Spleen (tissue), 11 donors: ENCODE results near the gene MCRIP1. TPM values are rescaled to one million over a fixed set of nuclear protein-coding genes. Genes with fewer than 3 reads are reported as not detected.

ENCODE experiments used
- DNase-seq: peaks from one replicate; pipeline ENCODE4 v3.0.0-alpha.2; 2020
- H3K27ac ChIP-seq, 8 donors: fragments of 200-600 bp; sonication (generic) in 7 of 8; 1 replicate in 4 of 8; 2 replicates in 4 of 8; pipeline versions ENCODE4 v1.5.0 to v1.8.0; 2016 to 2021; ENCODE audit warnings: inconsistent platforms in 4 of 8, mild to moderate bottlenecking in 4 of 8, moderate library complexity in 1 of 8
- H3K27me3 ChIP-seq, 7 donors: fragments of 200-600 bp; sonication (generic) in 6 of 7; replicated peaks in 1 of 7; 1 replicate in 4 of 7; 2 replicates in 3 of 7; pipeline versions ENCODE4 v1.5.0 to v1.8.0; 2016 to 2021; ENCODE audit warnings: inconsistent platforms in 3 of 7, mild to moderate bottlenecking in 1 of 7
- H3K36me3 ChIP-seq, 6 donors: fragments of 200-600 bp; sonication (generic) in 5 of 6; 1 replicate in 4 of 6; 2 replicates in 2 of 6; pipeline versions ENCODE4 v1.5.0 to v1.8.0; 2016 to 2021; ENCODE audit warnings: inconsistent platforms in 2 of 6
- H3K4me1 ChIP-seq, 6 donors: fragments of 200-600 bp; sonication (generic) in 5 of 6; 1 replicate in 3 of 6; 2 replicates in 3 of 6; pipeline versions ENCODE4 v1.5.0 to v1.8.0; 2016 to 2021; ENCODE audit warnings: inconsistent platforms in 3 of 6
- H3K4me3 ChIP-seq, 8 donors: fragments of 200-600 bp; sonication (generic) in 7 of 8; 1 replicate in 4 of 8; 2 replicates in 4 of 8; pipeline versions ENCODE4 v1.5.0 to v1.8.0; 2016 to 2021; ENCODE audit warnings: inconsistent platforms in 4 of 8, mild to moderate bottlenecking in 4 of 8, moderate library complexity in 2 of 8
- H3K9me3 ChIP-seq, 8 donors: fragments of 200-600 bp; sonication (generic) in 7 of 8; 1 replicate in 4 of 8; 2 replicates in 4 of 8; pipeline versions ENCODE4 v1.5.0 to v1.8.0; 2016 to 2021; ENCODE audit warnings: inconsistent platforms in 4 of 8
- CTCF ChIP-seq, 11 experiments: fragments of 200-600 bp in 7 of 11; fragments of 450-650 bp in 4 of 11; sonication (generic) in 4 of 11; IDR thresholded peaks in 8 of 11; conservative IDR thresholded peaks in 3 of 11; 1 replicate in 7 of 11; 2 replicates in 4 of 11; pipeline versions ENCODE4 v1.4.0 to v1.8.0; 2016 to 2021; ENCODE audit warnings: antibody characterized with exemption in 11 of 11, inconsistent platforms in 4 of 11, mild to moderate bottlenecking in 1 of 11
- POLR2A ChIP-seq, 3 donors: fragments of 450-650 bp; IDR thresholded peaks; one replicate each; pipeline ENCODE4 v1.5.1; 2017; ENCODE audit warnings: antibody characterized with exemption in 3 of 3, mild to moderate bottlenecking in 1 of 3
- POLR2AphosphoS5 ChIP-seq, 3 donors: sonication (generic); formaldehyde crosslinking; IDR thresholded peaks; one replicate each; pipeline ENCODE4 v1.5.1; 2017; ENCODE audit warnings: antibody characterized with exemption in 3 of 3
- WGBS, 5 donors: extraction: QIAGEN DNeasy Blood & Tissue Kit in 3 of 5; methylation state at CpG; one replicate each; pipeline versions ENCODE4 v1.1.5 to v1.1.7; 2013 to 2018; 5-methylcytosine and 5-hydroxymethylcytosine counted together
- intact Hi-C: fragments of 100-400 bp; cut with DNase I; formaldehyde crosslinking; loops from one replicate; pipeline ENCODE4 v1.15.0; 2023; ENCODE audit warnings: low total_unique reads
- polyA plus RNA-seq, 3 donors: library from polyadenylated mRNA; stranded (reverse); fragments of 200-250 nt; gene quantifications; one replicate each; pipeline ENCODE4 v1.2.1, GENCODE V29; 2013
- total RNA-seq, 7 donors: library from RNA; depleted of rRNA in 3 of 7; stranded (reverse); fragments of >200 nt in 3 of 7; fragmentation: NEBNext Ultra II Directional in 4 of 7; extraction: Animal tissue kit (Norgen Biotek cat#: 25700) in 4 of 7; gene quantifications; one replicate each; pipeline versions ENCODE4 v1.1.0 to v1.2.1, GENCODE V29; 2016 to 2021
- donor health status: healthy with polysubstance abuse.
- donor health status: DM: no; HTN: no; CAD: no; lungs with moderate emphysema.
- donor health status: DM: no; HTN: no; CAD: no.
- donor health status: Bipolar disorder and iron deficiency.
- donor health status: healthy.
- donor health status: DM: no; HTN: no; CAD: no.
- donor health status: DM: yes; HTN: yes; CAD: no.

Gene MCRIP1
- total and polyA plus RNA-seq, 10 donors = 47.5 to 182 (median 64.6) TPM

GRCh38 chr17:81839301-81839700 is 6.2 kb upstream of the MCRIP1 start:
- Histone ChIP-seq H3K36me3 (peaks cover 0 to 26% (median 20%) of the 10 kb centered on the region in 6 donors), H3K27me3 (no peaks in the 10 kb centered on the region), H3K4me3 (no peak overlapping the region), H3K27ac (no peak overlapping the region), H3K4me1 (peaks cover 0 to 68% (median 30%) of the 10 kb centered on the region in 6 donors), H3K9me3 (no peaks in the 10 kb centered on the region)
- no peak for DNase-seq
- intact Hi-C loops = no loop called here
- TF ChIP-seq POLR2A (IDR thresholded peaks at IDR 0.05) (no peak), POLR2AphosphoS5 (IDR thresholded peaks at IDR 0.05) (no peak), CTCF (IDR thresholded peaks at IDR 0.05 in 8 of 11, conservative IDR thresholded peaks at IDR 0.05 in 3 of 11) (no peak)
- 75 to 87% (median 81%) methylated on average over 15 of the region's 15 CpGs for WGBS, 5 donors

- H3K4me1 ChIP-seq = peaks cover 4 to 68% (median 32%) of the 10 kb centered on the region in 6 donors
- H3K27ac ChIP-seq = peak overlapping the region in 2 of 8 donors; percentile 75 to 78
- peak; percentile 65 for DNase-seq
- peaks cover 0 to 21% (median 15%) of the 10 kb centered on the region in 6 donors for H3K36me3 ChIP-seq
- no peak overlapping the region for H3K4me3 ChIP-seq
- 50 to 64% (median 57%) methylated on average over 17 of the region's 17 CpGs for WGBS, 5 donors
- no peaks in the 10 kb centered on the region for H3K9me3 ChIP-seq
- intact Hi-C loops = no loop called here
- no peaks in the 10 kb centered on the region for H3K27me3 ChIP-seq
- TF ChIP-seq CTCF (IDR thresholded peaks at IDR 0.05 in 8 of 11, conservative IDR thresholded peaks at IDR 0.05 in 3 of 11) (no peak), POLR2A (IDR thresholded peaks at IDR 0.05) (no peak), POLR2AphosphoS5 (IDR thresholded peaks at IDR 0.05) (no peak)
Observed at GRCh38 chr17:81838753-81839255, 5.7 kb upstream of the MCRIP1 start.

- Histone ChIP-seq H3K27me3 (no peaks in the 10 kb centered on the region), H3K4me3 (peak overlapping the region in 1 of 8 donors; percentile 28), H3K27ac (peak overlapping the region in 6 of 8 donors; percentile 15 to 78 (median 64)), H3K4me1 (peaks cover 8 to 64% (median 26%) of the 10 kb centered on the region in 6 donors), H3K9me3 (no peaks in the 10 kb centered on the region), H3K36me3 (peaks cover 0 to 10% (median 3%) of the 10 kb centered on the region in 6 donors)
- peak; percentile 73 for DNase-seq
- intact Hi-C loops = no loop called here
- WGBS, 5 donors = 46 to 83% (median 59%) methylated on average over 9 of the region's 9 CpGs
- TF ChIP-seq POLR2A (IDR thresholded peaks at IDR 0.05) = no peak
- peak in 2 of 3 donors; percentile 24 to 55 for TF ChIP-seq POLR2AphosphoS5 (IDR thresholded peaks at IDR 0.05)
Observed at GRCh38 chr17:81837641-81838040, 4.5 kb upstream of the MCRIP1 start.

- Histone ChIP-seq H3K4me1 (peaks cover 17 to 67% (median 31%) of the 10 kb centered on the region in 6 donors), H3K9me3 (no peaks in the 10 kb centered on the region), H3K4me3 (peak within 1 kb of the TSS in 6 of 8 donors; percentile 50 to 93 (median 76)), H3K36me3 (peaks cover 0 to 4% (median 0%) of the 10 kb centered on the region in 6 donors), H3K27me3 (no peaks in the 10 kb centered on the region), H3K27ac (peak within 1 kb of the TSS in 6 of 8 donors; percentile 72 to 95 (median 93))
- DNase-seq = peak; percentile 72
- WGBS, 5 donors = 89 to 95% (median 94%) methylated on average over 2 to 26 of the region's 26 CpGs
- no peak for TF ChIP-seq CTCF (IDR thresholded peaks at IDR 0.05 in 8 of 11, conservative IDR thresholded peaks at IDR 0.05 in 3 of 11)
- intact Hi-C loops = no loop called here
Observed at GRCh38 chr17:81834831-81835267, 1.8 kb upstream of the MCRIP1 start, which contains the start of gene PPP1R27. Gene PPP1R27 (minus strand): TSS chr17:81835050. CDS start chr17:81834953, 97 bp downstream.
